H1 (cell line): ENCODE data around the gene RIPPLY1.

Experiments
- CEBPB ChIP-seq: IDR thresholded peaks from 2 replicates; pipeline ENCODE4 v1.6.1; 2012; ENCODE audit warnings: low read depth, low read length
- EP300 ChIP-seq, 2 experiments: IDR thresholded peaks; 1 replicate in 1 of 2; 2 replicates in 1 of 2; pipeline ENCODE4 v1.6.1; 2011 to 2012; ENCODE audit warnings: low read depth in 2 of 2, low read length in 2 of 2, mild to moderate bottlenecking in 2 of 2, borderline replicate concordance in 1 of 2, inconsistent platforms in 1 of 2, moderate library complexity in 1 of 2
- FOSL1 ChIP-seq: IDR thresholded peaks from 2 replicates; pipeline ENCODE4 v1.6.1; 2011; ENCODE audit warnings: mild to moderate bottlenecking, low read depth, low read length, moderate library complexity; ENCODE audit not compliant: insufficient read depth
- GABPA ChIP-seq: IDR thresholded peaks from 2 replicates; pipeline ENCODE4 v1.6.1; 2011; ENCODE audit warnings: mild to moderate bottlenecking, low read length, moderate library complexity, borderline replicate concordance; ENCODE audit not compliant: insufficient read depth
- KDM1A ChIP-seq: fragments of 200-600, 300-600 bp; sonication (generic); IDR thresholded peaks from 2 replicates; pipeline ENCODE4 v1.7.1; 2016; ENCODE audit warnings: mild to moderate bottlenecking, low read length, borderline replicate concordance
- POLR2A ChIP-seq, 2 experiments: IDR thresholded peaks; 1 replicate in 1 of 2; 2 replicates in 1 of 2; pipeline ENCODE4 v1.6.1; 2011; ENCODE audit warnings: low read depth in 2 of 2, low read length in 2 of 2, mild to moderate bottlenecking in 2 of 2; ENCODE audit errors: control extremely low read depth in 1 of 2
- POLR2AphosphoS5 ChIP-seq: IDR thresholded peaks from 2 replicates; pipeline ENCODE4 v1.6.1; 2011; ENCODE audit warnings: low read depth, low read length
- SIRT6 ChIP-seq: IDR thresholded peaks from one replicate; pipeline ENCODE4 v1.7.1; 2012; ENCODE audit warnings: low read length, inconsistent platforms
- SP2 ChIP-seq: IDR thresholded peaks from 2 replicates; pipeline ENCODE4 v1.6.1; 2012; ENCODE audit warnings: mild to moderate bottlenecking, low read length, inconsistent platforms
- TAF7 ChIP-seq: optimal IDR thresholded peaks from 2 replicates; pipeline ENCODE3; 2011; ENCODE audit warnings: low read depth, mild to moderate bottlenecking, inconsistent platforms, low read length, moderate library complexity, borderline replicate concordance
- TCF12 ChIP-seq: IDR thresholded peaks from 2 replicates; pipeline ENCODE4 v1.6.1; 2011; ENCODE audit warnings: low read depth, mild to moderate bottlenecking, low read length
- TF ChIP-seq, protein P1 (sequence below), 3 experiments: IDR thresholded peaks; 1 replicate in 2 of 3; 2 replicates in 1 of 3; pipeline versions ENCODE4 v1.5.1 to v1.6.1; 2011; ENCODE audit warnings: low read length in 3 of 3, mild to moderate bottlenecking in 3 of 3, inconsistent platforms in 2 of 3, low read depth in 1 of 3, moderate library complexity in 1 of 3; ENCODE audit not compliant: insufficient read depth in 1 of 3; ENCODE audit errors: control extremely low read depth in 1 of 3
- TF ChIP-seq, protein P2 (sequence below): IDR thresholded peaks from 2 replicates; pipeline ENCODE4 v1.6.1; 2012; ENCODE audit warnings: inconsistent platforms

DNA sequence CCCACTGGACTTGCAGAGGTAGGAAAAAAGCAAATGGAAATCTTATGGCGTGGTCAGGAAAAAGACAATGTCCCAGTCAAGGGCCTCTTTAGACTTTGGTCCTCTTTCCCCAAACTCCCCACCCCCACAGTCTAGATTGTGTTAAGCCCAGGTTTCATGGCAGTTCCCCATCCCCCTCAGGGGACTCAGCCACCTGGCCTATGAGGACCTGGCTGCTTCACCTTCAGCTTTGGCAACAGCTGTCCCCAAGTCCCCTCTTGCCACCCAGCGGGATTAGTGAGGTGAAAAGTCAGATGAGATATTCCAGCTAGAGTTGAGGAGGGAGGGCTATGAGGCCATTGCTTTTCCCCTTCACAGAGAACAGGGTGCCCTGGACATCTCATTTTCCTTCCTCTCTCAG, 457 bp downstream of the RIPPLY1 start:
- TF ChIP-seq TCF12: no peak
- no peak for TF ChIP-seq SIRT6
- TF ChIP-seq, protein P1, sequence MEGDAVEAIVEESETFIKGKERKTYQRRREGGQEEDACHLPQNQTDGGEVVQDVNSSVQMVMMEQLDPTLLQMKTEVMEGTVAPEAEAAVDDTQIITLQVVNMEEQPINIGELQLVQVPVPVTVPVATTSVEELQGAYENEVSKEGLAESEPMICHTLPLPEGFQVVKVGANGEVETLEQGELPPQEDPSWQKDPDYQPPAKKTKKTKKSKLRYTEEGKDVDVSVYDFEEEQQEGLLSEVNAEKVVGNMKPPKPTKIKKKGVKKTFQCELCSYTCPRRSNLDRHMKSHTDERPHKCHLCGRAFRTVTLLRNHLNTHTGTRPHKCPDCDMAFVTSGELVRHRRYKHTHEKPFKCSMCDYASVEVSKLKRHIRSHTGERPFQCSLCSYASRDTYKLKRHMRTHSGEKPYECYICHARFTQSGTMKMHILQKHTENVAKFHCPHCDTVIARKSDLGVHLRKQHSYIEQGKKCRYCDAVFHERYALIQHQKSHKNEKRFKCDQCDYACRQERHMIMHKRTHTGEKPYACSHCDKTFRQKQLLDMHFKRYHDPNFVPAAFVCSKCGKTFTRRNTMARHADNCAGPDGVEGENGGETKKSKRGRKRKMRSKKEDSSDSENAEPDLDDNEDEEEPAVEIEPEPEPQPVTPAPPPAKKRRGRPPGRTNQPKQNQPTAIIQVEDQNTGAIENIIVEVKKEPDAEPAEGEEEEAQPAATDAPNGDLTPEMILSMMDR (IDR thresholded peaks at IDR 0.05; ENCODE audit: control extremely low read depth in 1 of 3, insufficient read depth in 1 of 3, low read depth in 1 of 3, low read length in 3 of 3): no peak
- TF ChIP-seq, protein P2, sequence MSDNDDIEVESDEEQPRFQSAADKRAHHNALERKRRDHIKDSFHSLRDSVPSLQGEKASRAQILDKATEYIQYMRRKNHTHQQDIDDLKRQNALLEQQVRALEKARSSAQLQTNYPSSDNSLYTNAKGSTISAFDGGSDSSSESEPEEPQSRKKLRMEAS: no peak
- TF ChIP-seq GABPA: no peak
- no peak for TF ChIP-seq POLR2A (IDR thresholded peaks at IDR 0.05; ENCODE audit: control extremely low read depth in 1 of 2, low read depth in 2 of 2, low read length in 2 of 2)
- TF ChIP-seq KDM1A: no peak
- TF ChIP-seq CEBPB: no peak
- no peak for TF ChIP-seq SP2
- no peak for TF ChIP-seq EP300 (IDR thresholded peaks at IDR 0.05; ENCODE audit: borderline replicate concordance in 1 of 2, low read depth in 2 of 2, low read length in 2 of 2)
- TF ChIP-seq TAF7: no peak
- TF ChIP-seq FOSL1: no peak
- no peak for TF ChIP-seq POLR2AphosphoS5
